Ishikawa (cell line): Measurements from ENCODE around the gene TBC1D8.

Source experiments
- TAF1 ChIP-seq: IDR thresholded peaks from 2 replicates; pipeline ENCODE4 v1.6.1; 2012; ENCODE audit warnings: low read depth, mild to moderate bottlenecking
- TF ChIP-seq, protein P1 (sequence below): IDR thresholded peaks from 2 replicates; pipeline ENCODE4 v1.6.1; 2012
- TF ChIP-seq, protein P2 (sequence below): IDR thresholded peaks from 2 replicates; pipeline ENCODE4 v1.6.1; 2012

DNA sequence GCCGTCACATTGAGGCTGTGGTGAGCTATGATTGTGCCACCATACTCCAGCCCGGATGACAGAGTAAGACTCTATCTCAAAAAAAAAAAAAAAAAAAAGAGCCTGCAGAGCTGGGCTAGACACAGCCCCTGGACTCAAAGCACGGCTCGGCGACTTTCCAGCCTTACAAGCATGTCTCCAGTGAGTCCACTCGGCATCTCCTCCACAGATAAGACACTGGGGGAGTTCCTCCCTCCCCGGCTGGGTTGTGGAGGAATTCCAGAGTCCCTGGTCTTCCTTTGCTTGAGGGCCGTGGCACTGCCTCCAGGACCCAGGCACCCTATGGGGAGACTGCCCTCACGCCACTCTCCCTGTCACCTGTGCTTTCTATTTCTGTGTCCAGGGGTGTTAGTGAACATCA, 180.0 kb downstream of the TBC1D8 start:
- TF ChIP-seq, protein P1, sequence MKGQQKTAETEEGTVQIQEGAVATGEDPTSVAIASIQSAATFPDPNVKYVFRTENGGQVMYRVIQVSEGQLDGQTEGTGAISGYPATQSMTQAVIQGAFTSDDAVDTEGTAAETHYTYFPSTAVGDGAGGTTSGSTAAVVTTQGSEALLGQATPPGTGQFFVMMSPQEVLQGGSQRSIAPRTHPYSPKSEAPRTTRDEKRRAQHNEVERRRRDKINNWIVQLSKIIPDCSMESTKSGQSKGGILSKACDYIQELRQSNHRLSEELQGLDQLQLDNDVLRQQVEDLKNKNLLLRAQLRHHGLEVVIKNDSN: no peak
- no peak for TF ChIP-seq TAF1
- TF ChIP-seq, protein P2, sequence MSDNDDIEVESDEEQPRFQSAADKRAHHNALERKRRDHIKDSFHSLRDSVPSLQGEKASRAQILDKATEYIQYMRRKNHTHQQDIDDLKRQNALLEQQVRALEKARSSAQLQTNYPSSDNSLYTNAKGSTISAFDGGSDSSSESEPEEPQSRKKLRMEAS: no peak
